K562 (cell line): ENCODE data around the gene RFX3. TPM values are rescaled to one million over a fixed set of nuclear protein-coding genes. Genes with fewer than 3 reads are reported as not detected.

Source experiments
- ATAC-seq: fragments of 200-7000 bp; cut with Tn5 transposase; 3 replicates; pipeline ENCODE4 v1.9.1; 2020; ENCODE audit warnings: moderate library complexity
- BruUV-seq: library from RNA; stranded (reverse); fragments of 400-500 nt; replicated peaks from 2 replicates; lab custom pipeline; 2021; lab: Mats Ljungman, UMichigan
- CTCF ChIA-PET: fragments of 300-600 bp; formaldehyde crosslinking; extraction: SDS; loops from one replicate; lab custom pipeline; 2021; ENCODE audit warnings: low intra/inter-chr PET ratio; lab: Yijun Ruan, JAX
- POLR2A ChIA-PET: fragments of 300-600, 350-650 bp; sonication (Branson Sonifier 250); formaldehyde crosslinking; extraction: SDS; loops from one replicate; lab custom pipeline; 2021; ENCODE audit warnings: antibody characterized with exemption, inconsistent platforms; lab: Yijun Ruan, JAX
- DNase-seq, 4 experiments: peaks; one replicate each; pipeline versions ENCODE4 v3.0.0 to v3.0.0-alpha.2; 2011 to 2018; ENCODE audit warnings: low spot score in 3 of 4, mixed read lengths in 3 of 4; ENCODE audit errors: extremely low read depth in 1 of 4
- FAIRE-seq: peaks from 2 replicates; lab custom pipeline; 2011; peaks lifted over from hg19 to GRCh38; lab: Jason Lieb, UNC
- H2AFZ ChIP-seq: 2 replicates; pipeline ENCODE4 v1.6.0; 2011; ENCODE audit warnings: low read depth, low read length, control low read depth, inconsistent platforms
- H3K27ac ChIP-seq: fragments of 200-600 bp; 3 replicates; pipeline ENCODE4 v1.8.0; 2011; ENCODE audit warnings: low read depth, mild to moderate bottlenecking, control low read depth, inconsistent platforms, low read length, moderate library complexity, mixed read lengths; ENCODE audit errors: extremely low read depth
- H3K27me3 ChIP-seq, 2 experiments: fragments of 300-600 bp in 1 of 2; 2 replicates in 1 of 2; 3 replicates in 1 of 2; pipeline versions ENCODE4 v1.6.0 to v1.8.0; 2011; ENCODE audit warnings: inconsistent platforms in 2 of 2, low read length in 2 of 2, mild to moderate bottlenecking in 1 of 2, mixed read lengths in 1 of 2, moderate library complexity in 1 of 2; ENCODE audit not compliant: control insufficient read depth in 2 of 2, insufficient read depth in 2 of 2
- H3K36me3 ChIP-seq: fragments of 300-600 bp; 3 replicates; pipeline ENCODE4 v1.8.0; 2011; ENCODE audit warnings: mild to moderate bottlenecking, low read length, inconsistent platforms; ENCODE audit not compliant: control insufficient read depth, insufficient read depth
- H3K4me1 ChIP-seq, 2 experiments: fragments of 200-600 bp in 1 of 2; replicated peaks in 1 of 2; 2 replicates in 1 of 2; 3 replicates in 1 of 2; pipeline versions ENCODE4 v1.5.1 to v1.8.0; 2011; ENCODE audit warnings: inconsistent platforms in 2 of 2, low read length in 2 of 2, mild to moderate bottlenecking in 1 of 2, mixed read lengths in 1 of 2, moderate library complexity in 1 of 2; ENCODE audit not compliant: control insufficient read depth in 2 of 2, insufficient read depth in 2 of 2
- H3K4me2 ChIP-seq: 2 replicates; pipeline ENCODE4 v1.6.1; 2011; ENCODE audit warnings: low read length, control low read depth, inconsistent platforms, mixed read lengths; ENCODE audit not compliant: insufficient read depth
- H3K4me3 ChIP-seq: fragments of 200-600 bp; sonication (generic), shearing (Covaris generic); 2 replicates; pipeline ENCODE4 v1.5.1; 2016; ENCODE audit warnings: control low read depth, inconsistent platforms
- H3K79me2 ChIP-seq: fragments of 200-600 bp; 3 replicates; pipeline ENCODE4 v1.8.0; 2011; ENCODE audit warnings: low read length, inconsistent platforms; ENCODE audit not compliant: control insufficient read depth, insufficient read depth
- H3K9ac ChIP-seq, 2 experiments: 2 replicates each; pipeline versions ENCODE4 v1.6.0 to v1.6.1; 2011; ENCODE audit warnings: low read depth in 2 of 2, low read length in 2 of 2, control low read depth in 1 of 2, inconsistent platforms in 1 of 2, mild to moderate bottlenecking in 1 of 2, mixed read lengths in 1 of 2; ENCODE audit not compliant: insufficient read depth in 1 of 2
- H3K9me1 ChIP-seq: one replicate; pipeline ENCODE4 v1.6.0; 2011; ENCODE audit warnings: inconsistent platforms, mild to moderate bottlenecking, low read length, moderate library complexity; ENCODE audit not compliant: control insufficient read depth, insufficient read depth
- H3K9me3 ChIP-seq: replicated peaks from 2 replicates; pipeline ENCODE4 v1.5.1; 2011; ENCODE audit warnings: low read depth, low read length, inconsistent platforms; ENCODE audit not compliant: control insufficient read depth, insufficient read depth
- H4K20me1 ChIP-seq: replicated peaks from 2 replicates; pipeline ENCODE4 v1.6.1; 2011; ENCODE audit warnings: low read length, inconsistent platforms, mixed read lengths; ENCODE audit not compliant: control insufficient read depth, insufficient read depth
- ASH1L ChIP-seq: fragments of 450-650 bp; IDR thresholded peaks from 2 replicates; pipeline ENCODE4 v1.6.1; 2018; ENCODE audit warnings: borderline replicate concordance, mild to moderate bottlenecking, low read depth; ENCODE audit not compliant: partially characterized antibody
- BCOR ChIP-seq: fragments of 450-650 bp; IDR thresholded peaks from 2 replicates; pipeline ENCODE4 v1.6.1; 2016
- ELF2 ChIP-seq: fragments of 250-450 bp; sonication (Bioruptor Pico); IDR thresholded peaks from 2 replicates; pipeline ENCODE4 v1.5.0; 2021; ENCODE audit warnings: mild to moderate bottlenecking
- FOXK2 ChIP-seq, 2 experiments: fragments of 450-650 bp; IDR thresholded peaks in 1 of 2; conservative IDR thresholded peaks in 1 of 2; 2 replicates each; pipeline ENCODE4 v1.6.1; 2016; ENCODE audit warnings: low read depth in 2 of 2, mild to moderate bottlenecking in 1 of 2
- HNRNPK ChIP-seq: fragments of 200-400 bp; formaldehyde crosslinking; IDR thresholded peaks from one replicate; pipeline ENCODE4 v1.6.1; 2018; ENCODE audit warnings: mild to moderate bottlenecking, low read depth, low read length; ENCODE audit not compliant: poor library complexity, severe bottlenecking
- KLF16 ChIP-seq: IDR thresholded peaks from 2 replicates; pipeline ENCODE4 v1.6.1; 2016; ENCODE audit warnings: antibody characterized with exemption
- NR2F6 ChIP-seq: fragments of 450-650 bp; formaldehyde crosslinking; IDR thresholded peaks from 2 replicates; pipeline ENCODE4 v1.4.0; 2020; ENCODE audit warnings: mild to moderate bottlenecking
- PURB ChIP-seq: sonication (generic); formaldehyde crosslinking; IDR thresholded peaks from 2 replicates; pipeline ENCODE4 v1.9.0; 2021; ENCODE audit warnings: low read depth, mild to moderate bottlenecking, missing genetic modification reagents
- RBFOX2 ChIP-seq: fragments of 200-400 bp; formaldehyde crosslinking; IDR thresholded peaks from 2 replicates; pipeline ENCODE4 v1.6.1; 2017; ENCODE audit warnings: low read depth, mild to moderate bottlenecking, low read length, moderate library complexity
- SIRT6 ChIP-seq: IDR thresholded peaks from one replicate; pipeline ENCODE4 v1.6.1; 2012; ENCODE audit warnings: low read depth, mild to moderate bottlenecking, control low read depth, inconsistent platforms, low read length, moderate library complexity
- SMAD4 ChIP-seq: fragments of 250-450 bp; sonication (Bioruptor Pico); conservative IDR thresholded peaks from 2 replicates; pipeline ENCODE4 v1.8.0; 2021; ENCODE audit warnings: inconsistent platforms, mild to moderate bottlenecking, moderate library complexity
- TRIM24 ChIP-seq, 2 experiments: fragments of 450-650 bp; IDR thresholded peaks; 2 replicates each; pipeline ENCODE4 v1.6.1; 2016
- YBX1 ChIP-seq: fragments of 450-650 bp; IDR thresholded peaks from 2 replicates; pipeline ENCODE4 v1.7.1; 2016; ENCODE audit warnings: mild to moderate bottlenecking
- ZNF140 ChIP-seq: fragments of 250-450 bp; sonication (Bioruptor Pico); IDR thresholded peaks from 2 replicates; pipeline ENCODE4 v1.8.0; 2021; ENCODE audit warnings: moderate library complexity, mild to moderate bottlenecking, inconsistent platforms
- ZNF212 ChIP-seq: fragments of 450-650 bp; formaldehyde crosslinking; IDR thresholded peaks from 2 replicates; pipeline ENCODE4 v1.4.0; 2020; ENCODE audit warnings: mild to moderate bottlenecking
- ZNF561 ChIP-seq: fragments of 450-650 bp; formaldehyde crosslinking; conservative IDR thresholded peaks from 2 replicates; pipeline ENCODE4 v1.4.0; 2020; ENCODE audit warnings: mild to moderate bottlenecking, moderate library complexity
- ZNF57 ChIP-seq: fragments of 450-650 bp; formaldehyde crosslinking; IDR thresholded peaks from 2 replicates; pipeline ENCODE4 v1.4.0; 2020; ENCODE audit warnings: mild to moderate bottlenecking, moderate library complexity
- WGBS: fragments of 100-300 bp; shearing (Covaris generic); methylation state at CpG from one replicate; pipeline ENCODE4 v1.1.6; 2016; ENCODE audit warnings: low coverage, mixed read lengths; ENCODE audit not compliant: insufficient coverage; ENCODE audit errors: missing lambda C conversion rate; 5-methylcytosine and 5-hydroxymethylcytosine counted together
- in situ Hi-C: fragments of 300-500 bp; cut with MboI; formaldehyde crosslinking; loops from 4 replicates; pipeline ENCODE4 v1.15.0; 2018; ENCODE audit warnings: inconsistent platforms, mixed read lengths
- intact Hi-C: fragments of 100-400 bp; cut with micrococcal nuclease; formaldehyde crosslinking; loops from 2 replicates; pipeline ENCODE4 v1.14.2; 2022
- polyA plus RNA-seq, 8 experiments: library from polyadenylated mRNA; depleted of rRNA in 4 of 8; stranded (reverse) in 5 of 8; unstranded in 3 of 8; fragments of >200 nt; fragmentation: Nextera tagmentation in 2 of 8; fragmentation: Illumina TruSeq in 1 of 8; extraction: Ambion mirVana in 2 of 8; extraction: Trizol in 1 of 8; gene quantifications; 2 replicates each; pipeline versions ENCODE4 v1.2.1 to v1.2.3, GENCODE V29; 2011 to 2014; ENCODE audit warnings: inconsistent platforms in 1 of 8, missing spikeins in 1 of 8
- total RNA-seq, 7 experiments: library from RNA; depleted of rRNA in 6 of 7; stranded (reverse); fragments of >200 nt in 6 of 7; fragmentation: Illumina TruSeq in 2 of 7; extraction: Trizol in 2 of 7; gene quantifications; 2 replicates each; pipeline versions ENCODE4 v1.2.1 to v1.2.3, GENCODE V29; 2011 to 2021; ENCODE audit warnings: low replicate concordance in 1 of 7
- TF ChIP-seq, protein P1 (sequence below): fragments of 250-450 bp; sonication (Bioruptor Pico); IDR thresholded peaks from 2 replicates; pipeline ENCODE4 v1.4.0; 2020; ENCODE audit warnings: borderline replicate concordance
- TF ChIP-seq, protein P2 (sequence below): fragments of 450-650 bp; formaldehyde crosslinking; IDR thresholded peaks from 2 replicates; pipeline ENCODE4 v1.4.0; 2020; ENCODE audit warnings: mild to moderate bottlenecking, moderate library complexity
- TF ChIP-seq, protein P3 (sequence below): sonication (generic); formaldehyde crosslinking; IDR thresholded peaks from 2 replicates; pipeline ENCODE4 v1.8.1; 2023; ENCODE audit warnings: mild to moderate bottlenecking, missing genetic modification reagents

RFX3 gene
- total and polyA plus RNA-seq, 9 of the 15 experiments (the other 6 are each of a cell fraction or from before 2014, with no cell fraction given) = 0.86 to 4.9 (median 2.0) TPM

DNA sequence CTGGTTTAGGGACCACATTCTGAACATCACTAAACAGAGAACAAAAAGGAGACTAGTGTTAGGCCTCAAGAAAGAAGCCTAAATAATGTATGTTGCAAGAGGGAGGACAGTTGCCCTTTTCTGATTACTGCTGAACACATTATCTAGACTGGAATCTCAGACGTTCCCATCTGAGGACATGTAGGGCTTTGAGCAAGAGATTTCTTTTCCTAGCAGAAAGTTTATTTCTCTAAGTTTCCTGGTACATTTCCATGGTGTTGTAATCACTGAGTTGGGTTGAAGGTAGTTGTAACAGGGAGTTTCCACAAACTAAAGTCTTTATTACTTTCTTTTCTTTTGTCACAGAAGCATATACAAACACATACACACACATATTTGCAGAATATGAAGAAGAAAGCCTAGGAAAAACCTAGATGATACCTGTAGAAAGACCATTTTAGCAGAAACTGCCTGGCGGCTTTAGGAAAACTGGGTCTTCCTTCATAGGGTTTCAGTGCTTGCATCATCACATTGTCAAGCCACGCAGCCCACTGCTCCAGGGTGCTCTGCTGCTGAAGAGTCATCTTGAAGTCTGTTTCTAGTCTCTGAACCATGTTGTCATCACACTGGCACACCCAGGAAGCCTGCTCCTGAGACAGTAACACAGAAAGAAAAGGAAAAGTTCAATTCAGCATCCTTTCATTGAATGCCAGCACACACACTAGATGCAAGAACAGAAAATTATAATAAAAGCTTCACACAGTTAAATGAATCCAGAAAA lies 269.1 kb downstream of the RFX3 start:
- H3K79me2 ChIP-seq = no peaks in the 10 kb centered on the region
- ChIA-PET CTCF (no interaction called here), POLR2A (no interaction called here)
- H3K27ac ChIP-seq = no peak overlapping the region
- no peak overlapping the region for H3K9ac ChIP-seq
- DNase-seq = no peak
- H3K9me1 ChIP-seq = no peaks in the 10 kb centered on the region
- H3K27me3 ChIP-seq = no peaks in the 10 kb centered on the region
- TF ChIP-seq, protein P1, sequence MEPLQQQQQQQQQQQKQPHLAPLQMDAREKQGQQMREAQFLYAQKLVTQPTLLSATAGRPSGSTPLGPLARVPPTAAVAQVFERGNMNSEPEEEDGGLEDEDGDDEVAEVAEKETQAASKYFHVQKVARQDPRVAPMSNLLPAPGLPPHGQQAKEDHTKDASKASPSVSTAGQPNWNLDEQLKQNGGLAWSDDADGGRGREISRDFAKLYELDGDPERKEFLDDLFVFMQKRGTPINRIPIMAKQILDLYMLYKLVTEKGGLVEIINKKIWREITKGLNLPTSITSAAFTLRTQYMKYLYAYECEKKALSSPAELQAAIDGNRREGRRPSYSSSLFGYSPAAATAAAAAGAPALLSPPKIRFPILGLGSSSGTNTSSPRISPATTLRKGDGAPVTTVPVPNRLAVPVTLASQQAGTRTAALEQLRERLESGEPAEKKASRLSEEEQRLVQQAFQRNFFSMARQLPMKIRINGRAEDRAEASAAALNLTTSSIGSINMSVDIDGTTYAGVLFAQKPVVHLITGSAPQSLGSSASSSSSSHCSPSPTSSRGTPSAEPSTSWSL = no peak
- TF ChIP-seq FOXK2 (conservative IDR thresholded peaks at IDR 0.05 in 1 of 2, IDR thresholded peaks at IDR 0.05 in 1 of 2; ENCODE audit: low read depth in 2 of 2) = no peak
- no peak for TF ChIP-seq RBFOX2
- TF ChIP-seq NR2F6 = no peak
- TF ChIP-seq ZNF140 = no peak
- TF ChIP-seq, protein P2, sequence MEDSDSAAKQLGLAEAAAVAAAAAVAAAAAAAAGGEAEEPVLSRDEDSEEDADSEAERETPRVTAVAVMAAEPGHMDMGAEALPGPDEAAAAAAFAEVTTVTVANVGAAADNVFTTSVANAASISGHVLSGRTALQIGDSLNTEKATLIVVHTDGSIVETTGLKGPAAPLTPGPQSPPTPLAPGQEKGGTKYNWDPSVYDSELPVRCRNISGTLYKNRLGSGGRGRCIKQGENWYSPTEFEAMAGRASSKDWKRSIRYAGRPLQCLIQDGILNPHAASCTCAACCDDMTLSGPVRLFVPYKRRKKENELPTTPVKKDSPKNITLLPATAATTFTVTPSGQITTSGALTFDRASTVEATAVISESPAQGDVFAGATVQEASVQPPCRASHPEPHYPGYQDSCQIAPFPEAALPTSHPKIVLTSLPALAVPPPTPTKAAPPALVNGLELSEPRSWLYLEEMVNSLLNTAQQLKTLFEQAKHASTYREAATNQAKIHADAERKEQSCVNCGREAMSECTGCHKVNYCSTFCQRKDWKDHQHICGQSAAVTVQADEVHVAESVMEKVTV (CRISPR knock-in tag) = no peak
- TF ChIP-seq ELF2 (CRISPR knock-in tag) = no peak
- no peak for TF ChIP-seq TRIM24 (IDR thresholded peaks at IDR 0.05)
- TF ChIP-seq, protein P3, sequence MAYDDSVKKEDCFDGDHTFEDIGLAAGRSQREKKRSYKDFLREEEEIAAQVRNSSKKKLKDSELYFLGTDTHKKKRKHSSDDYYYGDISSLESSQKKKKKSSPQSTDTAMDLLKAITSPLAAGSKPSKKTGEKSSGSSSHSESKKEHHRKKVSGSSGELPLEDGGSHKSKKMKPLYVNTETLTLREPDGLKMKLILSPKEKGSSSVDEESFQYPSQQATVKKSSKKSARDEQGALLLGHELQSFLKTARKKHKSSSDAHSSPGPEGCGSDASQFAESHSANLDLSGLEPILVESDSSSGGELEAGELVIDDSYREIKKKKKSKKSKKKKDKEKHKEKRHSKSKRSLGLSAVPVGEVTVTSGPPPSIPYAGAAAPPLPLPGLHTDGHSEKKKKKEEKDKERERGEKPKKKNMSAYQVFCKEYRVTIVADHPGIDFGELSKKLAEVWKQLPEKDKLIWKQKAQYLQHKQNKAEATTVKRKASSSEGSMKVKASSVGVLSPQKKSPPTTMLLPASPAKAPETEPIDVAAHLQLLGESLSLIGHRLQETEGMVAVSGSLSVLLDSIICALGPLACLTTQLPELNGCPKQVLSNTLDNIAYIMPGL (CRISPR knock-in tag) = no peak
- no peak for TF ChIP-seq SMAD4 (CRISPR knock-in tag)
- TF ChIP-seq SIRT6 = no peak
- TF ChIP-seq BCOR = no peak
- TF ChIP-seq ZNF57 (CRISPR knock-in tag) = no peak
- no peak for TF ChIP-seq PURB
- no peak for TF ChIP-seq ASH1L
- no peak for TF ChIP-seq ZNF212 (CRISPR knock-in tag)
- TF ChIP-seq HNRNPK = no peak
- TF ChIP-seq ZNF561 = no peak
- no peak for TF ChIP-seq KLF16
- TF ChIP-seq YBX1 = no peak
- WGBS = 8% methylated on average over 1 of the region's 3 CpGs
- FAIRE-seq = no peak
- H3K36me3 ChIP-seq = no peaks in the 10 kb centered on the region
- H3K4me2 ChIP-seq = no peak overlapping the region
- H4K20me1 ChIP-seq = no peaks in the 10 kb centered on the region
- intact Hi-C loops (no loop called here), in situ Hi-C loops (no loop called here)
- no peak overlapping the region for H2AFZ ChIP-seq
- H3K4me3 ChIP-seq = no peak overlapping the region
- no peaks in the 10 kb centered on the region for H3K9me3 ChIP-seq
- no TSS peak for BruUV-seq
- 0 out of 5 replicates have a peak, but pooled peaks cover 0 to 2% of the 10 kb centered on the region in 2 experiments for H3K4me1 ChIP-seq
- ATAC-seq = no peak
